Stimulated activated CD4-positive, alpha-beta T cell treated with anti-CD3 and anti-CD28 coated beads, TNF-alpha, amount 100 ng/mL, for 4 hours (primary cell): ENCODE results near the gene PUS3.
A peak's percentile ranks its signal among the peaks of the same experiment; 100 is the strongest.

Experiments used
- DNase-seq, 3 experiments: peaks; one replicate each; pipeline ENCODE4 v3.0.0-alpha.2; 2020; ENCODE audit warnings: low read depth in 3 of 3

Gene PUS3

GRCh38 chr11:125902927-125903710 is at the start of gene PUS3:
PUS3 (minus strand) TSS chr11:125903206; CDS start chr11:125896284, 6,922 bp downstream.
- DNase-seq = peak; percentile 77 to 81 (median 78)

DNA sequence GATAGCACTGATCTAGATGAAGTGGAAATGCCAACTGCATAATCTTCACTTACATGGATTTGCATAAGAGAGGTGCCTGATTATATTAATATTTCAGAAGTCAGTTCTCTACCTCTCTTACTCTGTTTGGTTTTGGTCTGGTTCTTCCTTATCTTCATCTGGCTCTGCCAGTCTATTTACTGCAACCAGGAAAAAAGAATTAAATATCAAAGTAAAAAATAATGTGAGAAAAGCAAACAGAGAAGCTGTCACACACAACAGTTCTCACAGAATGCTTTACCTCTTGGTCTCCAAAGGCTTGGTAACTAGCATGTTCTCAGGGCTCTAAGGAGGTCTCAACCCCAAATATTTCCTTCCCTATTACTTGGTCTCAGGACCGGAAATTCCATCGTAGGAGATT is 49.6 kb upstream of the PUS3 start:
- no peak for DNase-seq

DNA sequence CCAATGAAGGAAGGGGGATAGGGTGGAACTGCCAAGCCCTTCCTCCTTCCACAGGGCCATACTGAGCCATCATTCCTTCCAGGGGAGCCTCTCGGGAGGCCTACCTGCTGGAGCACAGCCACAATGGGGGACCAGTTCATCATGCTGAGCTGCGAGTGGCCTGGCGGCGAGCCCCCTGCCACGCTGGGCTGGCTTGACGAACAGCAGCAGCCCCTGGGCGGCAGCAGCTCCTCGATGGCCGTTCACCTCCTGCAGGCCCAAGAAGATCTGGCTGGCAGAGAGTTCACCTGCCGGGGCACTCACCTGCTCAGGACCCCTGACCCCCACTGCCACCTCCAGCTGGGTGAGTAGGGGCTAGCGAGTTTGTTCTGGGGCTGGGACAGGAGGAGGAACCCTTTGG is 48.7 kb upstream of the PUS3 start:
- no peak for DNase-seq

DNA sequence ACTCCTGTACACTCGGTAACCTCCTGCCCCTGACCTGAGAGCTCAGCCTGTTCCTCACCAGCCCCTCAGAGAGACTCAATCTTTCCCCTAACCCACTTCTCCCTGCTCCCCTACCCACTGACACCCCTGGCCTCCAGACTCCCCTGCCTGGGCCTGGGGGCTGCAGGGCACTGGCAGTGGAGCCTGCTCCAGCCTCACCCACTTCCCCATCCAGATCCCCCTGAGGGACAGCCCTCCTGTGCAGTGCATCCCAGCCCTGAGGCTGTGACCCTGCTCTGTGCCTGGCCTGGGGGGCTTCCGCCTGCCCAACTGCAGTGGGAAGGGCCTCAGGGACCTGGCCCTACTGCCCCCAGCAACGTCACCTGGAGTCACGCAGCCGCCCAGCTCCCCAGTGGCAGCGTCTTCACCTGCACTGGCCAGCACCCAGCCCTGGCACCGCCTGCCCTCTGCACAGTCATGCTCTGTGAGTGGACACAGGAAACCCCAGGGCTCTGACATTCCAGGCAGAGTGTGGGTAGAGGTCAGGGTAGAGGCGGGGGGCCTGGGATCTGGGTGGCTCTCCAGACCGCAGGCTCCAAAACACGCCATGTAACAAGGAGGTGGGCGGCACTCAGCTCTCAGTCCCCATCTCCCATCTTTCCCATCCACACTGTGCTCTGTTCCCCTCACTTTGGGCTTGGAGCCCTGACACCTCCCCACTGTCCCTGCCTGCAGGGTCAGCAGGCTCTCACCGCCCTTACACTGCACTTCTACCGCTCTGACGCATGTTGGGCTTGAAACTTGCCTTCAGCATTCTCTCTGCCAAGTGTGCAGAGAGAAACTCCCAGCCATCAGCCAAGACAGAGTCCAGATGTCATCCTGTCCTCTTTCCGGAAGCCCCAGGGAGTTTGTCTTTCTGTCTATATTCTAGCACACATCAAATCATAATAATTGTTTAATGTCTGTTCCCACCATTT is 48.0 kb upstream of the PUS3 start:
- no peak for DNase-seq

- no peak for DNase-seq
Observed at GRCh38 chr11:125950178-125950490, 47.1 kb upstream of the PUS3 start.

GRCh38 chr11:125949271-125950177 is 46.5 kb upstream of the PUS3 start:
- no peak for DNase-seq

- DNase-seq = no peak
Observed at GRCh38 chr11:125948278-125949051, 45.5 kb upstream of the PUS3 start.

DNA sequence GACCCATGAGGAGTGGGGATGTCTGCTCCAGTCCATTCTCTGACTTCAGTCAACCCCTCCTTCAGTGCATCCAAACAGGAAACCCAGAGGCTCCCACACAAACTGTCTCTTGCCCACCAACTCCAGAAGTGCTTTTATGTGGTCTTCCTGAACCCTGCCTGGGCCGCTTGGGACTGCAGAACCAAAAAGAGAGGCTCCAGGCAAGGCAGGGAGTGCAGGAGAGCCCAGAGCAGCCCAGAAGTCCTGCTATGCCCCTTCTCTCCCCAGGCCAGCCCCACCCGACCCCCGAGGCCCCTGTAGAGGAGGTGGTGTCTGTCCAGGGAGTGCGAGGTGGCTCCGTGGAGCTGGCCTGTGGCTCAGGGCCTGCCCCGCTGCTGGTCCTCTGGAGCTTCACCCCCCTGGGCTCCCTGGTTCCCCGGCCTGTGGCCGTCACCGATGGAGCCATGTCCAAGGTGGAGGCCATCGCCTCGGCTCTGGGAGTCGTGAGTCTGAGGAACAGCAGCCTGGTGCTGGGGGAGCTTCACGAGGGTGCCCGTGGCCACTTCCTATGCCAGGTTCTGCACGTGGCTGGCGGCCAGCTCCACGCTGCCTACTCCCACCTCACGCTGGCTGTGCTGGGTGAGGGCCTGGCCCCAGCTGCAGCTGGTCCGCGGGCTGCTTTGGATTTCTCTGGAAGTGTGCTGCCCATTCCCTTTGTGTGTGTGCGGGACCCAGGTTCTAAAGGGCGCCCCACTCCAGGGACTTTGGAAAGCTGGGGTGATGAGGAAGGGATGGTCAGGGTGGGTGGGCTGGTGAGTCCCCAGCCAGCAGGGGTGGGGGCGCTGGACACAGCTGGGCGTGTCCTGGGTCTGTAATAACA is 44.6 kb upstream of the PUS3 start:
- no peak for DNase-seq

DNA sequence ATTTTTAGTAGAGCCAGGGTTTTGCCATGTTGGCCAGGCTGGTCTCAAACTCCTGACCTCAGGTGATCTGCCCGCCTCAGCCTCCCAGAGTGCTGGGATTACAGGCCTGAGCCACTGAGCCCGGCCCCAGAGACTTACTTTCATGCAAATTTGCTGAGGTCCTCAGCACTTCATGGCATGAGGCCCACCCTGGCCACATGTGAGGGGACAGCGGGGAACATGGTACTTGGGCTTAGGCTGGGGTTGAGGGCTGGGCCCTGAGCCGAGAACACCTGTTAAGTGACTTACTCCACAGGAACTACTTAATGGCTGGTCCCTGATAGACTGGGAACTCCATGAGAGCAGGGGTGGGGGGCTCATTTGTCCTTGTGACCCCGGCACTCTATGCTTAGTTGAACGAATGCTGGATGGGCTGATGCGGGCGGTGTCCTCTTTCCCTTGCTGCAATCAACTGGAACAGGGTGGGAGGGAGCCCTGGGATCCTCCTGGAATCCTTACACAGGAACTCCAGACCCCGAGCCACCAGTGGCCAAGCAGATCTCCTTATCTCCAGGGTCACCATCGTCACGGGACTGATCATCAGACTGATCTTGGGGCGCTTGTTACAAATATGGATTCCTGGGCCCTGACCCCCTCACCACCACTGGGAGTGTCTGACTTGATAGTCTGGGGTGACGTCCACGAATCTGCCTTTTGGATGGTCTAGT is 43.9 kb upstream of the PUS3 start:
- no peak for DNase-seq

GRCh38 chr11:125945797-125946520 is 43.0 kb upstream of the PUS3 start, which contains the start of gene VSIG10L2:
VSIG10L2 (plus strand) TSS chr11:125946044; CDS start chr11:125946056, 12 bp downstream.
- no peak for DNase-seq

DNA sequence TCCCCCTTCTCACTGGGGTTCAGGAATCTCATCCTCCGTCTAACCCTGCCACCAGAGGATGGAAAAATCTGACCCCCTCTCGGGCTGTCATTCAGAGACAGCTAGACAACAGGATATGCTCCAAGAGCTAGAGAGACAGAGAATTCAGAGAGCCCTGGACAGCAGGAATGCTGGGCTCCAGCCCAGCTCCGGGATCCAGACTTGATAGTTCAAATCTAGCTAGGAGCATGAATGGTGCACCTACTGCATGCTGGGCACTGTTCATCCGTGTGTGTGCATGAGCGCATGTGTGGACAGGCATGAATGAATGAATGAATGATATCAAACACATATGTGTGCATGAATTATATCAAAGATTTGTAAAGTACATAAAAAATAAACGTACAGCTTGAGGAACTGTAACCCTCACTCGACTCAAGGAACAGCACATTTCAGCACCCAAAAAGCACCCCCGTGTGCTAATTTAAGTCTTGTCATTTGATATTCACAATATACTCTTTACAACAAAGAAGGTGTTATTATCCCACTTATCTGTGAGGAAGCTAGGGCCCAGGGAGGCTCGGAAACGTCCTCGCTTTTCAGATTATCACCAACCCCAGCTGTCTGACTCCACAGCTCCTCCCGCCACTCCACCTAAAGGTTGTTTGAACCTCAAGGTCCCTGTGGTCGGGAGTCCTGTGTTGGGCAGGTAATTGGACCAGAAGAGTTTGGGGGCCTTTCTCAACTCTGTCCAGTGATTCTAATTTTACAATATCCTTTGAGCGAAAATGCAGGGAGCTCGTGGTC is 42.2 kb upstream of the PUS3 start:
- DNase-seq = no peak

DNA sequence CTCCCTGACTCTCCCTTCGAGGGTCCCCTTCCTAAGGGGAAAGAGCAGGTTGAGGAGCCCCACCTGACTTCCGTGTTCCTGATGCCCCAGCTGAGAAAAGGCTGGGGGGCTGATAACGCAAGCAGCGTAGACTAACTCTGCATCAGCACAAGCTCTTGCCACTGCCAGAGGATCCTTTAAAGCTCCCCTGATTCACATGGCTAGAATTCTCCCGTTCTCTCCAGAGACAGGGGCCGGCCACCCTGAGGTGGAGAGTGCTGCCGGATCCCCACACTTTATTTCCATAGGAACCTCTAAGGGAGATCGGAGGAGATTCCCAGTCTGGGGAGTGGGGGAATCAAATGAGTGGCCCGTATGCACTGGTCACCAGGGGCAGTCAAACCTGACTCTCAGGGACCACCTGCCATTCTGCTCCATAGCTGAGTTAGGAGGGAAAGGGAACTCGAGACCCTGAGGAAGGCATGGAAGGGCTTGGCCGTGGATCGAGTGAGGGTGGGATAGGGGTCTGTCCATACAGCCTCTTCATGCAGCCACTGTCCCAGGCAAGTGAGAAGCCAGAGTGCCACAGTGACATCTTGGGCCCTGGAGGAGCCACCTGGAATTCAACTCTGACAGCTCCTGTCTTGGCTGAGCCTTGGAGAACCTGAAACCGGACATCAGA is 41.5 kb upstream of the PUS3 start:
- DNase-seq = no peak

GRCh38 chr11:125943661-125944349 is 40.8 kb upstream of the PUS3 start:
- DNase-seq = no peak

- DNase-seq = no peak
Observed at GRCh38 chr11:125942771-125943428, 39.9 kb upstream of the PUS3 start.

GRCh38 chr11:125941619-125942611 is 38.9 kb upstream of the PUS3 start:
- peak in 2 of 3 experiments; percentile 9 to 29 for DNase-seq
